ENCODE results near the gene MYLK2.

- TF ChIP-seq EP300 (conservative IDR thresholded peaks at IDR 0.05; ENCODE audit: poor library complexity, severe bottlenecking) (no peak), POLR2AphosphoS5 (IDR thresholded peaks at IDR 0.05) (no peak), CTCF (IDR thresholded peaks at IDR 0.05; ENCODE audit: poor library complexity, severe bottlenecking) (no peak), REST (IDR thresholded peaks at IDR 0.05; ENCODE audit: borderline replicate concordance) (no peak), EZH2 (IDR thresholded peaks at IDR 0.05; ENCODE audit: borderline replicate concordance, insufficient read depth, low read length, poor library complexity, severe bottlenecking) (no peak), RAD21 (conservative IDR thresholded peaks at IDR 0.05) (no peak)
These were observed 14.9 kb downstream of the MYLK2 start for GRCh38 chr20:31833931-31834521.

Measured in neural cell (in vitro differentiated cells).